Amygdala (tissue), 56 donors: ENCODE results near the gene LMBR1.
"Not testable (repeated sequence)": the region's sequence is repeated elsewhere in the genome, so short reads cannot be mapped to it uniquely, and the experiment has no call there.

ENCODE experiments used
- DNase-seq, 56 donors: peaks; one replicate each; lab custom pipeline; 2025; lab: John Stamatoyannopoulos, UW

LMBR1 gene

DNA sequence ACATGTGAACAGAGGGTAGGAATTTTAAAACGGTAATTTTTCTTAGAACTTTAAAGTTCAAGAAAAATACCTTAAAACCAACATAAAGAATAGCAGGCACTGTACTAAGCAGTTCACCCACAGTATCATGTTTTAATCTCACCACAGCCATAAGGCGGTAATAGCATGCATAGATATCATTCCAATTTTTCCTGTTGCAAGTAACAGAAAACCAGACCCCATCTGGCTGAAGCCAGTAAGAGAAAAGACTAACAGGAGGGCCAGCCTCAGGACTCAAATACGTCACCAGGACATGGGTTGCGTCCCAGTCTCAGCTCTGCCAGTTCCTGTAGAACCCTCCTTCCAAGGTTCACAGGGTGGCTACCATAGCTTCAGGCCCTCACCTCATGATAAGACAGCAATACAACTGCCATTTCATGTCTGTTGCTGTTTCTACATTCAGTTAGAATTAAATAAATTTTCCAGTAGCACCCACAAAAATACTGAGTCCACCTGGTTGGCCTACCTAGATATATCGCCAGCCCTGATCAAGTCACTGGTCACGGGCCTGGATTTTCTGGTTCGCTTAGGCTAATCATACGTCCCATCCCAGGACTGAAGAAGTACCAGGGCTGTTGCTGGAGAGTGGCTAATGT lies 254.4 kb downstream of the LMBR1 start:
- DNase-seq: no peak

DNA sequence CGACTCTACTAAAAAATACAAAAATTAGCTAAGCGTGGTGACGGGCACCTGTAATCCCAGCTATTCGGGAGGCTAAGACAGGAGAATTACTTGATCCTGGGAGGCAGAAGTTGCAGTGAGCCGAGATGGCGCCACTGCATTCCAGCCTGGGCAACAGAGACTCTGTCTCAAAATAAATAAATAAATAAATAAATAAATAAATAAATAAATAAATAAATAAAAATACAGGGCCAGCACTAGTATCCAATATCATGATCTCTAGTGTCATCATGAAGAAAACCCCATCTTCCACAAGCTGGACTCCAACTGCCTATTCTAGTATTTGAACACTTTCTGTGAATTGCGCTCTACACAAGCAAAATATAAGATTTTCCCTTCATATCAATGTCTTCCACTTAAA lies 255.9 kb downstream of the LMBR1 start:
- DNase-seq: not testable (repeated sequence)

DNA sequence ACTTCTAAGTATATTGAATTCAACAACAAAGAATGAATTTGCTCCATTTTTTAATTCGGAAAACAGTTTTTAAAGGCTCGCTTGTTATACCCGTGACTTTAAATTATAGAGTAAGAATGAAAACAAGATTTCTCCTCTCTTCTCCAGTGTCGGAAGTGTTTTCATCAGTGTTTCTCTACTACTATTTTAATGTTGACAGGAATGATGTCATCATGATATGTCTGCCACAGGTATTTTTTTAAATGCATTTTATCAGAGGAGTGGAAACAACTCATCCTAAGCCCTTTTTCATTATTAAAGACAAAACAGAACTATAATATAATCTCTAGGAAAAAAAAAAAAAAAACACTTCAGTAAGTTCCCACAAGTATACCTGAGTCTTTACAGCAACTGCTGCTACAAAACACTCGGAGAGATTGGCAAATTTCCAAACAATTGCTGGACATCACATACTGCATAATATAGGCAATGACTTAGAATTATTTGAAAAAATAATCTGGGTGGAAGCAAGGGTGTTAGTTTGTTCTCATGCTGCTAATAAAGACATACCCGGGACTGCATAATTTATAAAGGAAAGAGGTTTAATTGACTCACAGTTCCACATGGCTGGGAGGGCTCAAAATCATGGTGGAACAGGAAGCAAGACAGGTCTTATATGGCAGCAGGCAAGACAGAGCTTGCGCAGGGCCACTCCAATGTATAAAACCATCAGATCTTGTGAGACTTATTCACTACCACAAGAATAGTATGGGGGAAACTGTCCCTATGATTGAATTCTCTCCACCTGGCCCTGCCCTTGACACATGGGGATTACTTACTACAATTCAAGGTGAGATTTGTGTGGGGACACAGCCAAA lies 257.2 kb downstream of the LMBR1 start:
- no peak for DNase-seq

DNA sequence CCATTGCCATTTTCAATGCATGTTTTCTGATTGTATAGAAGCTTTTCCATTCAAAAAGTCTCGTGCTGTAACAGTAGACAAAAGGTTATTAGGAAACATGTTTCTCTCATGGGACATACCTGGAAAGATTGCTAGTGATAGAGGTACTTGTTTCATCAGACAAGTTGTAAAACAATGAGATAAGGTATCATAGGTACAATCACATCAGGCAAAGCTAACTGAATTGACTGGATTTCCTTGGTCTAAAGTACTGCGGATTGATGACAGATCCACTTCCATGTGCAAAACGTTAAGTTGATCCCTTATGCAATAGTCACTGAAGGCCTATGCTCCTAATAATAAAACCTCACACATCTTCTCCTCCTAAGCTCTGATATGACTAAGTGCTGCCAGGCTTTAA lies 258.9 kb downstream of the LMBR1 start:
- no peak for DNase-seq

DNA sequence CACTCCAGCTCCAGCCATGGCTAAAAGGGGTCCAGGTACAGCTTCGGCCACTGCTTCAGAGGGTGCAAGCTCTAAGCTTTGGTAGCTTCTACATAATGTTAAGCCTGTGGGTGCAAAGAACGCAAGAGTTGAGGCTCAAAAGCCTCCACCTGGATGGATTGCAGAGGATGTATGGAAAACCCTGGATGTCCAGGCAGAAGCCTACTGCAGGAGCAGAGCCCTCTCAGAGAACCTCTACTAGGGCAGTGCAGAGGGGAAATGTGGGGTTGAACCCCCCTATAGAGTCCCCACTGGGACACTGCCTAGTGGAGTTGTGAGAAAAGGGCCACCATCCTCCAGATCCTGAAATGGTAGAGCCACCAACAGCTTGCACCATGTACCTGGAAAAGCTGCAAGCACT lies 263.1 kb downstream of the LMBR1 start:
- no peak for DNase-seq

DNA sequence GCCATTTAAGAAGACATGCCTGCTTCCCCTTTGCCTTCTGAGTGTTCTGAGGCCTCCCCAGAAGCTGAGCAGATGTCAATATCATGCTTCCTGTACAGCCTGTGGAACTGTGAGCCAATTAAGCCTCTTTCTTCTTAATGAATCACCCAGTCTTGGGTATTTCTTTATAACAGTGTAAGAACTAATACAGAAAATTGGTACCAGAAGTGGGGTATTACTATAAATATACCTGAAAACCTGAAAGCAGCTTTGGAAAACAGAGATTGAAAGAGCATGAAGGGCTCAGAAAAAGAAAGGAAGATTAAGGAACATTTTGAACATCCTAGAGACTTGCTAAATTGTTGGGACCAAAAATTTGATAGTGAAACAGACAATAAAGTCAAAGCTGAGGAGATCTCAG lies 264.4 kb downstream of the LMBR1 start:
- no peak for DNase-seq
